Osteocyte (in vitro differentiated cells): ENCODE measurements around the gene VWA7. TPM values are rescaled to one million over a fixed set of nuclear protein-coding genes. Genes with fewer than 3 reads are reported as not detected.

ENCODE experiments used
- DNase-seq: peaks from one replicate; pipeline ENCODE4 v3.0.0; 2021; ENCODE audit warnings: mixed read lengths; ENCODE audit not compliant: unreplicated experiment; ENCODE audit errors: extremely low spot score
- H3K27ac Mint-ChIP-seq: one replicate; pipeline ENCODE4 v1.8.0; 2021; ENCODE audit warnings: mild to moderate bottlenecking, mixed read lengths; ENCODE audit not compliant: unreplicated experiment
- H3K27me3 Mint-ChIP-seq: one replicate; pipeline ENCODE4 v1.8.0; 2021; ENCODE audit warnings: mixed read lengths; ENCODE audit not compliant: unreplicated experiment
- H3K36me3 Mint-ChIP-seq: one replicate; pipeline ENCODE4 v1.8.0; 2021; ENCODE audit warnings: mixed read lengths; ENCODE audit not compliant: unreplicated experiment
- H3K4me1 Mint-ChIP-seq: one replicate; pipeline ENCODE4 v1.8.0; 2021; ENCODE audit warnings: mixed read lengths; ENCODE audit not compliant: unreplicated experiment
- H3K4me3 Mint-ChIP-seq: one replicate; pipeline ENCODE4 v1.8.0; 2021; ENCODE audit warnings: mild to moderate bottlenecking, moderate library complexity, mixed read lengths; ENCODE audit not compliant: unreplicated experiment
- H3K9me3 Mint-ChIP-seq: one replicate; pipeline ENCODE4 v1.8.0; 2021; ENCODE audit warnings: mixed read lengths; ENCODE audit not compliant: unreplicated experiment
- total RNA-seq: library from RNA; stranded (reverse); gene quantifications from 2 replicates; pipeline ENCODE4 v1.2.1, GENCODE V29; 2021
- TF ChIP-seq, protein P1 (sequence below): fragments of 200-600 bp; sonication (generic); IDR thresholded peaks from 2 replicates; pipeline ENCODE4 v1.5.0; 2021; ENCODE audit warnings: antibody characterized with exemption, mild to moderate bottlenecking, moderate library complexity

VWA7 gene
- total RNA-seq, 1 donor from 2014 or later = 0.94 TPM

DNA sequence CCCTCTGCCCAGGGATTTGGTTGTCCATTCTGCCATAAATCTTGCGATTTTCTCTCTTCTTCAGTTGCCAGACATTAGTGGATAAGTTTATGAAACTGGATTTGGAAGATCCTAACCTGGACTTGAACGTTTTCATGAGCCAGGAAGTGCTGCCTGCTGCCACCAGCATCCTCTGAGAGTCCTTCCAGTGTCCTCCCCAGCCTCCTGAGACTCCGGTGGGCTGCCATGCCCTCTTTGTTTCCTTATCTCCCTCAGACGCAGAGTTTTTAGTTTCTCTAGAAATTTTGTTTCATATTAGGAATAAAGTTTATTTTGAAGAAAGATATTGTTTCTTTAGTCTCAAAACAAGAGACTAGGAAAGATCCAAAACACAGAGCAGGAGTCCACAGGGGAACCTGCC lies 14.8 kb downstream of the VWA7 start, which contains the start of gene SAPCD1:
Gene SAPCD1 (plus strand): TSS at position 301 of the 400 bp plus-strand sequence. CDS start 399 bp downstream, outside the sequence.
- H3K9me3 Mint-ChIP-seq = no peaks in the 10 kb centered on the region
- TF ChIP-seq, protein P1, sequence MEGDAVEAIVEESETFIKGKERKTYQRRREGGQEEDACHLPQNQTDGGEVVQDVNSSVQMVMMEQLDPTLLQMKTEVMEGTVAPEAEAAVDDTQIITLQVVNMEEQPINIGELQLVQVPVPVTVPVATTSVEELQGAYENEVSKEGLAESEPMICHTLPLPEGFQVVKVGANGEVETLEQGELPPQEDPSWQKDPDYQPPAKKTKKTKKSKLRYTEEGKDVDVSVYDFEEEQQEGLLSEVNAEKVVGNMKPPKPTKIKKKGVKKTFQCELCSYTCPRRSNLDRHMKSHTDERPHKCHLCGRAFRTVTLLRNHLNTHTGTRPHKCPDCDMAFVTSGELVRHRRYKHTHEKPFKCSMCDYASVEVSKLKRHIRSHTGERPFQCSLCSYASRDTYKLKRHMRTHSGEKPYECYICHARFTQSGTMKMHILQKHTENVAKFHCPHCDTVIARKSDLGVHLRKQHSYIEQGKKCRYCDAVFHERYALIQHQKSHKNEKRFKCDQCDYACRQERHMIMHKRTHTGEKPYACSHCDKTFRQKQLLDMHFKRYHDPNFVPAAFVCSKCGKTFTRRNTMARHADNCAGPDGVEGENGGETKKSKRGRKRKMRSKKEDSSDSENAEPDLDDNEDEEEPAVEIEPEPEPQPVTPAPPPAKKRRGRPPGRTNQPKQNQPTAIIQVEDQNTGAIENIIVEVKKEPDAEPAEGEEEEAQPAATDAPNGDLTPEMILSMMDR = no peak
- H3K27ac Mint-ChIP-seq = peak within 1 kb of the TSS; percentile 2
- peaks cover 13% of the 10 kb centered on the region for H3K36me3 Mint-ChIP-seq
- H3K27me3 Mint-ChIP-seq = no peaks in the 10 kb centered on the region
- H3K4me1 Mint-ChIP-seq = peaks cover 6% of the 10 kb centered on the region
- no peak for DNase-seq
- no peak within 1 kb of the TSS for H3K4me3 Mint-ChIP-seq

DNA sequence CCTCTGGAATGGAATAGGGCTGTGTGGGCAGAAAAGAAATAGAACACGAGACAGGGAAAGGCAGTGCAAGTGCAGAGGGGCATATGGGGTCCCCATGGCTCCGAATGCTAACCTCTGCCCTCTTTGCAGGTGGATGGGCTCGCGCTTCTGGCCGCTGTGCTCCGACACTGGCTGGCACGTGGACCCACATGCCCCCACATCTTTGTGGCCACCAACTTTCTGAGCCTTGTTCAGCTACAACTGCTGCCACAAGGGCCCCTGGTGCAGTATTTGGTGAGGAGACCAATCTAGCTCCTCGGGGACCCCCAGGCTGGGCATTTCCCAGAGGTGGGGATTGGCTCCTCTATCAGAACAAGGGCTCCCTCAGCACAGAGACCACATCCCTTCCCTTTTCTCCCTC lies 15.8 kb downstream of the VWA7 start:
- Mint-ChIP-seq H3K27me3 (no peaks in the 10 kb centered on the region), H3K36me3 (peaks cover 13% of the 10 kb centered on the region), H3K4me1 (peaks cover 6% of the 10 kb centered on the region), H3K27ac (no peak overlapping the region), H3K9me3 (no peaks in the 10 kb centered on the region), H3K4me3 (no peak overlapping the region)
- no peak for DNase-seq
- TF ChIP-seq, protein P1 = no peak

DNA sequence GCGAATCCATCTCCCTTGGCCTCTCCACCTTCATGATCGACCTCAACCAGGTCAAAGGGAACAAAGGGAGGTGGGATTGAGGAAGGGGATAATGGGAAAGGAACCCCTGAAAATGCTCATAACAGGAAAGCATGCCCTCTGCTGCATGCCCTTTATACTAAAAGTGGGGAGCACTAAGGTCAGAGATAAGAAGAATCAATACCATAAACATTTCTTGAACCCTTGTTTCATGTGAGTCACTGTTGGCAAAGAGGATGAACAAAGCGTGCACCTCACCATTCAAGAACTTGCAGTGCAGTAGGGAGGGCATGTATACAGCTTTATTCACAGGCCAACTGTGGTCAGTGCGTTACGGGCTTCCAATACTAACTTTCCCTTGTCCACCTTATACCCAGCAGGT lies 16.3 kb downstream of the VWA7 start:
- no peaks in the 10 kb centered on the region for H3K27me3 Mint-ChIP-seq
- no peaks in the 10 kb centered on the region for H3K9me3 Mint-ChIP-seq
- no peak overlapping the region for H3K27ac Mint-ChIP-seq
- H3K4me3 Mint-ChIP-seq = no peak overlapping the region
- no peak for DNase-seq
- H3K36me3 Mint-ChIP-seq = peaks cover 13% of the 10 kb centered on the region
- H3K4me1 Mint-ChIP-seq = peaks cover 6% of the 10 kb centered on the region
- TF ChIP-seq, protein P1 = no peak

DNA sequence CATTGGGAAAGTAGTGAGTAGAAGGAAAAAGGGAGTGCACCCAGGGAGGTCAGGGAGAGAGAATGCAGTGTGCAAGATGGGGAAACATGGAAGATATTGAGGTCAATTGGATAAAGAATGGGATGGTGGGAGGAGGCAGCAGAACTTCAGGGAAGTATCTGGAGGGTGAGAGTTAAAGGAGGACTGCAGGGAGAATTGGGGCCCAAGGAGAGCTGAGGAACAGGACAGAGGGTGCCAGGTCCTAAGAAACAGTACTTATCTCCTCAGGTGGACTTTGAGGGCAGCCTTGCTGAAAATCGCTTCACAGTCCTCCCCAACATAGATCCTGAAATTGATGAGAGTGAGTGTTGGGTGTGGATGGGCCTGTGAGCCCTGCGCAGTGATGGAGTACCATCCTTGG lies 18.8 kb downstream of the VWA7 start:
- H3K4me3 Mint-ChIP-seq = no peak overlapping the region
- no peaks in the 10 kb centered on the region for H3K9me3 Mint-ChIP-seq
- no peak for DNase-seq
- no peak overlapping the region for H3K27ac Mint-ChIP-seq
- peaks cover 13% of the 10 kb centered on the region for H3K36me3 Mint-ChIP-seq
- peaks cover under 1% of the 10 kb centered on the region for H3K4me1 Mint-ChIP-seq
- TF ChIP-seq, protein P1 = no peak
- H3K27me3 Mint-ChIP-seq = no peaks in the 10 kb centered on the region

DNA sequence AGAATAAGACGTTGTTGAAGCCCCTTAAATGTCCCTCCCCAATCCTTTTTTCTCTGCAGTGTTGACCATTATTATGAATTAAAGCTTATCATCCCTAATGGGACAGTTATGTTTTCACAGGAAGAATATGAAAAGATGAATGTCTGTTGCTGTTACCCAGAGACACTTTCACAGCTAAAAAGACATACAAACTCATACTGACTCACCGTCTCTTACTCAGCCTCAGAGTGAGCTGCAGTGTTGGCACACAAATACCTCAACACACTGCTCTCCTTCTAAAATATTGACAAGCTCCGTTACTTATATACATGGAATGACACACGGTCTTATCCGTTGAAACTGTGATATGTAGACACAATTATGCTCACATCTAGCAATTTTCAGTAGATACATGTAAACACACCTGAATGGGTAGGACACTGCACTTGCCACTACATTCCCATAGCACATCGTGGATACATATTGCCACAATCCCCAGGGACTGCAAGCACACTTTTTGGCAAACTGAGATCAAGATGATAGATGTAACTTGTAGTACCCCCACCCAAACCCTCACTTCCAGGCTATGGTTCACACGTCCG lies 24.3 kb downstream of the VWA7 start:
- TF ChIP-seq, protein P1 = no peak
- H3K4me1 Mint-ChIP-seq = peaks cover 4% of the 10 kb centered on the region
- no peaks in the 10 kb centered on the region for H3K27me3 Mint-ChIP-seq
- no peaks in the 10 kb centered on the region for H3K36me3 Mint-ChIP-seq
- H3K27ac Mint-ChIP-seq = no peak overlapping the region
- no peak overlapping the region for H3K4me3 Mint-ChIP-seq
- DNase-seq = no peak
- H3K9me3 Mint-ChIP-seq = no peaks in the 10 kb centered on the region
